ENCODE measurements around the gene ADORA2A.

The ADORA2A gene

DNA sequence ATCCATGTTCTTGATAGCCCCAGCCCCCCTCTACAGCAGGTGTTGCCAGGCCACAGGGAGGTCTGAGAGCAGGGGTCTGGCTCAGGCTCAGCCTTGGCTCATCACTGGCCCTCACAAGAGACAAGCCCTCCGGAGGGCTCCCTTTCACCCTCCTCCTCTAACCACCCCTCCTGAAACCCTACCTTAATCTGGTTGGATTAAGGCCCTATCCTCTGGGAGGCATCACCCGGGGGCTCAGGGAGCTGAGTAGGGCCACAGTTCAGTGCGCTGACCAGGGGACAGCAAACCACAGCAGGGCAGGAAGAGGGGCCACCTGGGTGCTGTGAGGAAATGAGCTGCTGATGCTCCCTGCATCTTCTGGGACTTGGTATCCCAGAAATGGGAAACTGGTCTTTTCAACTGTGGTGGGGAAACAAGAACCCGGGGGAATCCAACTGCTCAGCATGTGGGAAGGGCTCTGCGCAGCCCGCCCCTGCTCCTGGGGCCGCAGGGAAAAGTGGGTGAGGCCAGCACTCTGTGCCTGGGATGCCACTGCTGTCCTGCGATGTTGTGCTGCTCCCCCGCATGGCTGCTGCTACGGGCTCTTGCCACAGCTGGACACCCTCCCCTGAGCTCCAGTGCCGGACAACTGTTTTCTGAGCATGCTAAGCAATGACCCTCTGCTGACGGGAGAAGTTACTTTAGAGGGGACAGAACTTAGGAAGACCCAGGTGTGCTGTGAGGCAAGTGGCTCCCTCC is 17.5 kb downstream of the ADORA2A start:
- POLR2A ChIA-PET, result no interaction called here
- no peak for DNase-seq (ENCODE audit: extremely low spot score)
- no peak for TF ChIP-seq FOXK2 (IDR thresholded peaks at IDR 0.05)
- TF ChIP-seq LEF1 (IDR thresholded peaks at IDR 0.05; ENCODE audit: borderline replicate concordance), result no peak
- no peak for TF ChIP-seq ELF4 (IDR thresholded peaks at IDR 0.05)
- no peak for TF ChIP-seq FOXA1 (IDR thresholded peaks at IDR 0.05)
- no peak for TF ChIP-seq ZNF384 (IDR thresholded peaks at IDR 0.05)
- TF ChIP-seq BHLHE40 (IDR thresholded peaks at IDR 0.05; ENCODE audit: borderline replicate concordance), result no peak
- TF ChIP-seq SP1 (IDR thresholded peaks at IDR 0.05), result no peak
- no peak for TF ChIP-seq L3MBTL2 (conservative IDR thresholded peaks at IDR 0.05)
- TF ChIP-seq CTBP1 (IDR thresholded peaks at IDR 0.05; ENCODE audit: borderline replicate concordance), result no peak
- no peak for TF ChIP-seq NFRKB (IDR thresholded peaks at IDR 0.05)
- no peak for TF ChIP-seq ARNT (IDR thresholded peaks at IDR 0.05)
- TF ChIP-seq FOXM1 (IDR thresholded peaks at IDR 0.05; ENCODE audit: borderline replicate concordance), result no peak
- TF ChIP-seq SUZ12 (IDR thresholded peaks at IDR 0.05), result no peak
- TF ChIP-seq, protein P1, sequence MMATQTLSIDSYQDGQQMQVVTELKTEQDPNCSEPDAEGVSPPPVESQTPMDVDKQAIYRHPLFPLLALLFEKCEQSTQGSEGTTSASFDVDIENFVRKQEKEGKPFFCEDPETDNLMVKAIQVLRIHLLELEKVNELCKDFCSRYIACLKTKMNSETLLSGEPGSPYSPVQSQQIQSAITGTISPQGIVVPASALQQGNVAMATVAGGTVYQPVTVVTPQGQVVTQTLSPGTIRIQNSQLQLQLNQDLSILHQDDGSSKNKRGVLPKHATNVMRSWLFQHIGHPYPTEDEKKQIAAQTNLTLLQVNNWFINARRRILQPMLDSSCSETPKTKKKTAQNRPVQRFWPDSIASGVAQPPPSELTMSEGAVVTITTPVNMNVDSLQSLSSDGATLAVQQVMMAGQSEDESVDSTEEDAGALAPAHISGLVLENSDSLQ (IDR thresholded peaks at IDR 0.05), result no peak
- TF ChIP-seq HDGF (IDR thresholded peaks at IDR 0.05; ENCODE audit: borderline replicate concordance), result no peak
- TF ChIP-seq TARDBP (IDR thresholded peaks at IDR 0.05), result no peak
- CTCF ChIA-PET, result no interaction called here

DNA sequence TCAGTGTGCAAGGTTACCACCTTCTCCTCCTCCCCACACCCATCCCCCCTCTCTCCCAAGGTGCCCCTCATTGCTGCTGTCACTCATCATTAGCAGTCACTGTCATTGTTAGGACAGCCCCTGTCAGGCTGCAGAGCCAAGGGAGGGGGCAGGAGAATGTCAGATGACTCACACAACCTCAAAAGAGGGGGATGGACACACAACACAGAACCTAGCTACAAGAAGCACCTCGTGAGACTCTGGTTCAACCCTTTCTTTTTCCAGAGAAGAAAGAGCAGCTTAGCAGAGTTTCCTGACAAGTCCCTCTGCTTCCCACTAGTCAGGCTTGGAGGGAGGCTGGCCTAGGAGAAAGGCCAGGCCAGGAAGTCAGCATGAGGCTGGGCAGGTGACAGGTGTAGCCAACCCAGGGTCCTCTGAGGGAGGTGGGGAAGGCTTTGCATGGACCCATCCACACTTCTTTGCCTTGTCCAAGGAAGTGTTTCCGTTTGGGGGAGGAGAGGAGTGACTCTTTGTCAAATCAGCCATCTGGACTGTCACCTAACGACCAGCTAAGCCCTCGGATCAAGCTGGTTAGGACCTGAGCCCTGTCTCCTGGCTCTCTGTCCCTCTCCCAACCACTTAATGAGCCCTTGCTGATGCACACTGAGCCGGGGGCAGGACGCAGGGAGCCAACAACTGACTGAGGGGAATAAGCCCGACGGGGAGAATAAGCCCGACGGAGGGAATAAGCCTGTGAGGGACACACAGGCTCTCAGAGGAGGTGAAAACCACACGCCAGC is 18.3 kb downstream of the ADORA2A start:
- no peak for TF ChIP-seq SP1 (IDR thresholded peaks at IDR 0.05)
- no peak for TF ChIP-seq BHLHE40 (IDR thresholded peaks at IDR 0.05; ENCODE audit: borderline replicate concordance)
- TF ChIP-seq HDGF (IDR thresholded peaks at IDR 0.05; ENCODE audit: borderline replicate concordance), result no peak
- no peak for TF ChIP-seq ARNT (IDR thresholded peaks at IDR 0.05)
- TF ChIP-seq, protein P1 (IDR thresholded peaks at IDR 0.05), result peak; percentile 70
- TF ChIP-seq FOXM1 (IDR thresholded peaks at IDR 0.05; ENCODE audit: borderline replicate concordance), result no peak
- ChIA-PET CTCF (no interaction called here), POLR2A (no interaction called here)
- no peak for DNase-seq (ENCODE audit: extremely low spot score)

DNA sequence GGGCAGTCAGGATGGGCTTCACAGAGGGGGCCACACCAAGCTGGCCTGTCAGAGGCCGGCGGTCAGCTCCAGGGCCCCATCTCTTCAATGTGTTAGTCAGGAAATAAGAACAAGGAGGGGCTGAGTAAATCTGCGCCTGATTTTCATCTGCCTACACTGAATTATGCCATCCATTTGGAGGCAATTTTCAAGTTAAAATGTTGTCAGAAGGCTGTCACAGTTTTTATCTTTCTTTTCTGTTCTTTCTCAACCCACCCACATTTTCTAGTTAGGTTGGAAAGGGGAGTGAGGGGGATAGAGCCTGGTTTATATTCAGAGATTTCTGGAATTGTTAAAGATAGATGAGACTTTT is 18.8 kb downstream of the ADORA2A start:
- no peak for TF ChIP-seq TARDBP (IDR thresholded peaks at IDR 0.05)
- TF ChIP-seq LEF1 (IDR thresholded peaks at IDR 0.05; ENCODE audit: borderline replicate concordance), result no peak
- TF ChIP-seq SP1 (IDR thresholded peaks at IDR 0.05), result no peak
- no peak for TF ChIP-seq HDGF (IDR thresholded peaks at IDR 0.05; ENCODE audit: borderline replicate concordance)
- TF ChIP-seq L3MBTL2 (conservative IDR thresholded peaks at IDR 0.05), result no peak
- TF ChIP-seq ELF4 (IDR thresholded peaks at IDR 0.05), result no peak
- no peak for TF ChIP-seq CTBP1 (IDR thresholded peaks at IDR 0.05; ENCODE audit: borderline replicate concordance)
- no peak for TF ChIP-seq FOXM1 (IDR thresholded peaks at IDR 0.05; ENCODE audit: borderline replicate concordance)
- TF ChIP-seq SUZ12 (IDR thresholded peaks at IDR 0.05), result no peak
- no peak for TF ChIP-seq FOXK2 (IDR thresholded peaks at IDR 0.05)
- DNase-seq (ENCODE audit: extremely low spot score), result no peak
- CTCF ChIA-PET, result no interaction called here
- POLR2A ChIA-PET, result no interaction called here

DNA sequence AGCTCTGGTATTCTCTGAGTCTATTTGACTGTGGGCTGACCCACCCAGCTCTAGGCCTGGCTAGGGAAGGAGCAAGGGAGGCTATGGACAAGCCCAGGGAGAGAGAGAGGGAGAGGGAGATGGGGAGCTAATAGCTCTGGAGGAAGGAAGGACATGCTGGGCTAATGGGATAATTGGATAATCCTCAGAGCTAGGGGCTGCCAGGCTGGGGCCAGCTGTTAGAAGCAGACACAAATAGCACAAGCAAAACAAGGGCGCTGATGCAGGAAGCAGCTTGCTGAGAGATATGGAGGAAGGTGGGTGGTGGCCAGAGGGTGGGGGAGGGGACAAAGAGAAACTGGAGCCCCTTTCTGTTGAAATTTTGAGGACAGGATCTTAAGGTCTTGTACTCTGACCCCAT is 23.2 kb downstream of the ADORA2A start:
- ChIA-PET POLR2A (no interaction called here), CTCF (no interaction called here)
- DNase-seq (ENCODE audit: extremely low spot score), result no peak
- TF ChIP-seq BHLHE40 (IDR thresholded peaks at IDR 0.05; ENCODE audit: borderline replicate concordance) (no peak), ARNT (IDR thresholded peaks at IDR 0.05) (no peak), TARDBP (IDR thresholded peaks at IDR 0.05) (no peak), ZNF384 (IDR thresholded peaks at IDR 0.05) (no peak), SP1 (IDR thresholded peaks at IDR 0.05) (no peak), HDGF (IDR thresholded peaks at IDR 0.05; ENCODE audit: borderline replicate concordance) (no peak), FOXM1 (IDR thresholded peaks at IDR 0.05; ENCODE audit: borderline replicate concordance) (no peak), FOXA1 (IDR thresholded peaks at IDR 0.05) (no peak), CTBP1 (IDR thresholded peaks at IDR 0.05; ENCODE audit: borderline replicate concordance) (no peak), ELF4 (IDR thresholded peaks at IDR 0.05) (no peak), L3MBTL2 (conservative IDR thresholded peaks at IDR 0.05) (no peak), LEF1 (IDR thresholded peaks at IDR 0.05; ENCODE audit: borderline replicate concordance) (no peak), SUZ12 (IDR thresholded peaks at IDR 0.05) (no peak), FOXK2 (IDR thresholded peaks at IDR 0.05) (no peak), NFRKB (IDR thresholded peaks at IDR 0.05) (no peak)
- TF ChIP-seq, protein P1 (IDR thresholded peaks at IDR 0.05), result no peak

DNA sequence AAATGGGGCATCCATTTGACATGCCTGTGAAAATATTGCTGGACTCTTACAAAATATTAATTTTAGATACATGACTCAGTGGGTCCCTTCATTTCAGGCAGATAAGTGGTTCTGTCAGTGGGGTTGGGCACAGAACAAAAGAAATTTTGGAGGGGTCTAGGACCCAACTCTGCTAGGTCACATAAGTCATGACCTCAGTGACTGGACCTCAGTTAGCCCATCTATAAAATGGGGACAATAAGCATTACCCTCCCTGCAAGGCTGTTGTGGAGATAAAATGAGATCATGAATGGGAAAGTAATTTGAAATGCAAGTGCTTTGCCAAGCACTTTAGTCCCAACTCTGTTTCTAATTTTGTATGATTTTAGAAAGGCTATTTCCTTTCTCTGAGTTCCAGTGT is 23.8 kb downstream of the ADORA2A start:
- POLR2A ChIA-PET, result no interaction called here
- DNase-seq (ENCODE audit: extremely low spot score), result no peak
- TF ChIP-seq FOXA1 (IDR thresholded peaks at IDR 0.05), result no peak
- no peak for TF ChIP-seq FOXK2 (IDR thresholded peaks at IDR 0.05)
- TF ChIP-seq L3MBTL2 (conservative IDR thresholded peaks at IDR 0.05), result no peak
- no peak for TF ChIP-seq TARDBP (IDR thresholded peaks at IDR 0.05)
- no peak for TF ChIP-seq SP1 (IDR thresholded peaks at IDR 0.05)
- no peak for TF ChIP-seq FOXM1 (IDR thresholded peaks at IDR 0.05; ENCODE audit: borderline replicate concordance)
- TF ChIP-seq ARNT (IDR thresholded peaks at IDR 0.05), result no peak
- no peak for TF ChIP-seq SUZ12 (IDR thresholded peaks at IDR 0.05)
- no peak for TF ChIP-seq BHLHE40 (IDR thresholded peaks at IDR 0.05; ENCODE audit: borderline replicate concordance)
- no peak for TF ChIP-seq ZNF384 (IDR thresholded peaks at IDR 0.05)
- no peak for TF ChIP-seq NFRKB (IDR thresholded peaks at IDR 0.05)
- CTCF ChIA-PET, result no interaction called here
